Activated CD8-positive, alpha-beta memory T cell treated with anti-CD3 and anti-CD28 coated beads for 24 hours (primary cell): ENCODE measurements around the gene NRL.

Experiments used
- DNase-seq: peaks from one replicate; pipeline ENCODE4 v3.0.0-alpha.2; 2020

The NRL gene

DNA sequence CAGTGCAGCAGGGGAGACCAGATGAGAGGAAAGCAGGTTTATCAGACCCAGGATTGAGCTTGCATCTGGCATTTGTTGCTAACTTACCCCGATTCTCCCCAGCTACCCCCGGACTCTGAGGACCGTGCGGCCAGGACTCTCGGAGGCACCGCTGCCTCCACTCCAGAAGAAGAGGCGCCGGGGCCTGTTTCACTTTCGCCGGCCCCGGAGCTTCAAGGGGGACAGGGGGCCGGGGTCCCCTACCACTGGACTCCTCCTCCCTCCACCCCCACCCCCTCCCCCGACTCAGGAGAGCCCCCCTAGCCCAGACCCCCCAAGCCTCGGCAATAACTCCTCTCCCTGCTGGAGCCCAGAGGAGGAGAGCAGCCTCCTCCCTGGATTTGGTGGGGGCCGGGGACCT lies 49.9 kb downstream of the NRL start:
- no peak for DNase-seq

DNA sequence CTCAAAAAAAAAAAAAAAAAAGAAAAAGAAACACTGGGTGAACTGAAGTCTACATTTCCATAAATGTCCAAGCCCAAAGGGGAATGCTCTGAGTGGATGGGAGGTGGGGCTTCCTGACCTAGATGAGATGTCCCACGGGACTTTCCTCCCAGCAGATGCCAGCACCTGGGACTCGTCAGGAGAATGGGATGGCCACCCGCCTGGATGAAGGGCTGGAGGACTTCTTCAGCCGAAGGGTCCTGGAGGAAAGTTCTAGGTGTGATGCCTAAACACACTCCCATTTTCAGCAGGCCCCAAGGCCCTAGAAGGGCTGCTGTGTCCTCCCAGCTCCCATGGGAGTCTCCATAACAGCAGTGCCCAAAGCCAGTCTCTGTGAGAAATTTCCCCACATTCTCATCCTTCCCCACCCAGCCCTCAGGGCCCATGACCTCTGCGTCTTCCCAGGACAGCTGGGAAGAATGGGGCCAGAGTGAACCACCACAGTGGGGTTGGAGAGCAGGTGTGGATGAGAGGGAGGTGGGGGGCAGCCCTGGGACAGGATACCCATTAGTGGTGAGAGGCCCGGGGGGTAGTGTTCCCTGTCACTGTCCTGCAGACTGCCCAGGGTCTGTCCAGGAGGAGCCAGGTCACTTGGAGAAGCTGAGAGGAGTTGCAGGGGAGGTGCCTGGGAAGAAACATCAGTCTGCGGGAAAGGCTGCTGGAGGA lies 50.5 kb downstream of the NRL start:
- DNase-seq, result no peak

GRCh38 chr14:24063263-24063836 lies 51.4 kb downstream of the NRL start:
- no peak for DNase-seq

GRCh38 chr14:24062216-24062980 lies 52.4 kb downstream of the NRL start:
- no peak for DNase-seq

DNA sequence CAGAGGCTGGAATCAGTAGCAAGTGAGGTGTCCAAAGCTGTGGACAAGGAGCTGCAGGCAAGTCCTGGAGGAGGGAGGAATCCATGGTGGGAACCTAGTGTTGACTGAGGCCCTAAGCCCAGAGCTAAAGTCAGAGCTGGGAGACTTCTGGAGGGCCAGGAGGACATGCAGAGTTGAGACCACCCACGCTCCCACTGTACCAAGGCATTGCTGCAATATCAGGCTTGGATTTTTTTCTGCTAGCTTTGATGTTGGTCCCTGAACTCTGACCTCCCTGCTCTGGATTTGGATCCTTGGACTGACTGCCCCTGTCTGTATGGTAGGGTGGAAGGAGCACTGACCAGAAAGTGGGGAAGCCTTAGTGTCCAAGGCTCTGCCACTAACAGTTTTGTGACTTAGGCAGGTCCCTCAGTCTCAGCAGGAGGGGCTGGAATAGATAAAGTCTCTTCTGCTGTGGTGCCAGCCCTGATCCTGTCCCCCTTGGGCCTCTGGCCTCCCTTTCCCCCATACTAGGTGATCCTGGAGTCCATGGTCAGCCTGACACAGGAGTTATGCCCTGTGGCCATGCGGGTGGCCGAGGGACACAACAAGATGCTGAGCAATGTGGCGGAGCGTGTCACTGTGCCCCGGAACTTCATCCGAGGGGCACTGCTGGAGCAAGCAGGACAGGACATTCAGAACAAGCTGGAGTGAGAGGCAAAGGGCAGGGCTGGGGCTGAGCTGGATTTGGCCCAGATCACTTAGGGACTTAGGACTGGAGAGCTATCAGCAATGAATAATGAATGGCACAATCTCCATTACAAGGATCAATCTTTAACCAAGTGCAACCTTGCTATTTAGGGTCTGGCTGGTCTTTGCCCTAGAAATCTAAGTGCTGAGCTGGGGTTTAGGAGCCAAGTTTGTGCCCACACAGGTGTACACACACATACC lies 53.5 kb downstream of the NRL start:
- DNase-seq, result no peak

DNA sequence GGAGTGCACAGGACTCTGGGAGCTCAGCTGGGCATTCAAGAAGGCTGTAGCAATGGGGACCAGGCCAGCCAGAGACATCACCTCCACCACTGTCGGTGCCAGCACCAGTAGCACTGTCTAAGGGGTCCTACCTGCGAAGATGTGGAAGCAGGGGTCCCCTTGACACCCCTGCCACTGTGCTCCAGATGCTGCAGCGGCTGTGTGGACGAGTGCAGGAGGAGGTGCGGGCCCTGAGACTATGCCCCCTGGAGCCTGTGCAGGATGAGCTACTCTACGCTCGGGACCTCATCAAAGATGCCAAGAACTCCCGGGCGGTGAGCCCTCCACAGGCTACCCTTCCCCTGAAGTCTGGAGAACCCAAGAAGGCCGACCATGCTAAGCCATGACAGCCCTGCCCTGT lies 54.3 kb downstream of the NRL start:
- DNase-seq, result no peak

DNA sequence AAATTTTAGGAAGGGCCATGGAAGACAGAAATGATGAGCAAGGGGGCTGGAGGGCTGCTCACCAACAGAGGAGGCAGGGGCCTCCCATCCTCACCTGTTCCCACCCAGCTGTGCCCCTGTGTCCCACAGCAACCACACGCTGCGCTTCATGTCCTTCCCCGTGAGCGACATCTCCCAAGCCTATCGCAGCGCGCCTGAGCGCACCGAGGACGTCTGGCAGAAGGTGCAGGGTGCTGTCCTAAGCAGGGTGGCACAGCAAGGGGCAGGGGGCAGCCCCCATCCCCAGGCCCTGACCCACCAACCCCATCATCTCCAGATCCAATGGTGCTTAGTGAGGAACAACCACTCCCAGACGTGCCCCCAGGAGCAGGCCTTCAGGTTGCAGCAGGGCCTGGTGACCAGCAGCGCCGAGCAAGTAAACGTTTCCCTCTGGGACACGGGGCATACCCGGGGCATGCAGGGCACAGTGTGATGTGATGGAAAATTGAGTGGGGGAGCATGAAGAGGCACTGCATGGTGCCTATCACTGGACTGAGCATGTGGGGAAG lies 54.8 kb downstream of the NRL start:
- no peak for DNase-seq

DNA sequence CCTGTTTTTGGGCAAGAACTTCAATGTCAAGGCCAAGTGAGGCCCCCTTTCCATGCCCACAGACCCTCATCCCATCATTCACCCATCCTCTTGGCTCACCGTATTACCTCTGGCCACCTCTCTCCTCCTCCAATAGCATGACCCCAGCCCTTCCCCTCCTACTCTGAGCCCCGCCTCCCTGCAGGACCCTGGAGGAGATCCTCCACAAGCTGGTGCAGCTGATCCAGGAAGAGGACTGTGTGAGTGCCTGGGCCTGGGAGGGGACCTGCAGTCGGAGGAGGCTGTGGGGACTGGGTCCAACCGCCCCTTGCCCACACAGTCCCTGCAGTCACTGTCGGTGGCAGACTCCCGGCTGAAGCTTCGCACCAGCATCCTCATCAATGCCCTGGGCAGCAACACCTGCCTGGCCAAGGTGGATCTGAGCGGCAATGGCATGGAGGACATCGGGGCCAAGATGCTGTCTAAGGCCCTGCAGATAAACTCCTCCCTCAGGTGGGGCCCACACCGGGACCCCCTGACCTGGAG lies 55.7 kb downstream of the NRL start:
- no peak for DNase-seq

GRCh38 chr14:24058260-24058950 lies 56.3 kb downstream of the NRL start:
- peak; percentile 78 for DNase-seq

DNA sequence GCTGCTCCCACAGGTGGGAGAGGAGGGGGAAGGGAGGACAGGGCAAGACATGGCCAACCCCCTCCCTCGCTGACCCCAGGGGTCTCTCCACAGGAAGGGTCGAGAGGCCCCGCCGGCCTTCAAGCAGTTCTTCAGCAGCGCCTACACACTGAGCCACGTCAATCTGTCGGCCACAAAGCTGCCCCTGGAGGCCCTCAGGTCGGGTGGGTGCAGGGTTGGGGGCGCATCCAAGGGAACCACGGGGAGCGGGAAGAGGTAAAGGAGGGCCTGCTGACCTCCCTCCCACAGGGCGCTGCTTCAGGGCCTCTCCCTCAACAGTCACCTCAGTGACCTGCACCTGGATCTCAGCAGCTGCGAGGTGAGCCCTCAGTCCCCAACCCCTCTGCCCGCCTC lies 56.9 kb downstream of the NRL start:
- DNase-seq, result no peak

DNA sequence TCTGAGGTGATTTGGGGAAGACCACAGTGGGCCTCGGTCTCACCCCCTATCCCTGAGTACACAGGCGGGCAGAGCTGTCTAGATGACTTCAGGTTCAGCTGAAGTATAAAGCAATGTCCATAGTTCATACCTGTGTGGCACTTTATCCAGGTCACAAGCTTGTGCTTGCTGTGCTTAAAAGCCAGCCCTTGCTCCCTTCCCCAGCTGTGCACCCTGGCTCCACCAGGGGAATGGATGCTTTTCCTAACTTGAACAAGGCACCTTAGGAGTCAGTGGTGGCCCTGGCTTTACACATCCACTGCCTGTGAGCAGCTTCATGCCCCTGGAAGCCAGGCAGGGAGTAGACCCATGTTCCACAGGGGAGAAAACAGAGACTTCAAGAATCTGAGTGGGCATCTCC lies 57.5 kb downstream of the NRL start:
- no peak for DNase-seq

- no peak for DNase-seq
These were observed 58.0 kb downstream of the NRL start for GRCh38 chr14:24056800-24057184.

DNA sequence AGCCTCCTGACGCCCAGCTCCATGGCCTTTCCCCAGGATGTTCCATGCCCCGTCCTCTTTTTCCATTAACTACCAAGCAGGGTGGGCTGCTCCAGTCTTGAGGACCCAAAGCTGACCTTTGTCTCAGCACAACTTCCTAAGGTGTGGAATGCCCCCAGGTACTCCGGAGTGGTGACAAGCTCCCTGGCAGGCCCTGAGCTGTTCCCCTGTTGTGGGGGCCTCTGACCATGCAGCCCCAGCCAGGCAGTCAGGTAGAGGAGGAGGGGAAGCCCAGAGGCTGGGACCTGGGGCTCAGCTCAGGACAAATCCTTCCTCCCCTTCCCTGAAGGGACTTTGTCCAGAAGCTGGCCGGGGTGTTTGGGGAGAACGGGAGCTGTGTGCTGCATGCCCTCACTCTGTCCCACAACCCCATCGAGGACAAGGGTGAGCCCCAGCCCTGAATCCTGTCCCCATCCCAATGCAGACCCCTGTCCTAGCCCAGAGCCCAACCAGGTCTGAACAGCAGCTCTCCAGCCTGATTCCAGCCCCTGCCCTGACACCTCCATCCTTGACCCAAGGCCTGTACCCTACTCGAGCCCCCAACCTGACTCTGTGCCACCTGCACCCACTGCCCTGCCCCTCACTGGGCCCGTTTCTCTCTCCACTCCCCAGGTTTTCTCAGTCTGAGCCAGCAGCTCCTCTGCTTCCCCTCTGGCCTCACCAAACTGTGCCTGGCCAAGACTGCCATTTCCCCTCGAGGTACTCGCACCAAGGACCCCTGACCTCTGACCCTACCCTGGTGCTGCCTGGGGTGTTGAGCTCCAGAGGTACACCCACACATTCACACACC lies 58.6 kb downstream of the NRL start:
- no peak for DNase-seq

- DNase-seq, result no peak
These were observed 60.1 kb downstream of the NRL start for GRCh38 chr14:24054646-24055045.

GRCh38 chr14:24054324-24054641 lies 60.5 kb downstream of the NRL start:
- no peak for DNase-seq

- DNase-seq, result peak; percentile 74
These were observed 61.0 kb downstream of the NRL start for GRCh38 chr14:24053548-24054323.

DNA sequence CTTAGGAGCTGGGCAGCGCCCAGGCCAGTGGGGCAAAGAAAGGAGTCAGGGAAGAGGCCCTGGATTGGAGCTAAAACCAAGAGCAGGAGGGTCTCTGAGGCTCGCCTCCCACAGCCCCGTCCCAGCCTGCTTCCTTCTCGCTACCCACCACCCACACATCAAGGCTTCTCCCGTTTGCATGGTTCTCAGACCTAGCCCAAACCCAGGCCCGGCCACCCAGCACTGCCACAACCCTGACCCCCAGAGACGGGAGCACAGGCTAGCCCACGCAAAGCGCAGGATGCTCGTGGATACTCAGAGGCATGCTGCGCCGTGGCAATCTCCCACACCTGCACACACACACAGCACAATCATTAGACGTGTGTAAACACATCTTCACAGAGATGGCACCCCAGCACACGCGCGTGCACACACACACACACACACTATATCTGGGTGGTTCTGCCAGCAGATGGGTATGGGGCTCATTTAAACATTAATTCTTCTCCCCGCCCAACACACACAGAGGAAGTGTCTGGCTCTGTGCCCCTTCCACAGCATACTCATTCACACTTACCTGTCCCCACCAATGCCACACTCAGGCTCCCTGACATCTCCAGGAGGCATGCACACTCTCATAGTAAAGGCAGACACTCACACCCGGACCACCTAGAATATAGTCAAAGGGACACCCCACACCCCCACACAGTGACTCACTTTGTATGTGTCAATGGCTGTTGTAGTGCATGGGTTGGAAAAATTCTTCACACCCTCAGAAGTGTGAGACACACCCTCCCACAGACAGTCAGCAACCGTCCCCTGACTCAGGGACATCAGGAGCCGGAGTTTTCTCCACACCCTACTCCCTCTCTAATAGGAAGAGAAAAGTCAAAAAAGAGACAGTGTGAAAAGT lies 61.8 kb downstream of the NRL start:
- peak; percentile 85 for DNase-seq

GRCh38 chr14:24051789-24052655 lies 62.7 kb downstream of the NRL start, which contains the start of gene CARMIL3:
CARMIL3 (plus strand) TSS chr14:24052009; CDS start chr14:24052154, 145 bp downstream.
- peak; percentile 86 for DNase-seq
